HL-60/S4 (cell line): ENCODE measurements around the gene SLC35A2.

Experiments
- in situ Hi-C: fragments of 300-500 bp; cut with MboI; formaldehyde crosslinking; loops from 2 replicates; pipeline ENCODE4 v1.14.3; 2022; ENCODE audit warnings: low sequenced_read_pairs

Gene SLC35A2

DNA sequence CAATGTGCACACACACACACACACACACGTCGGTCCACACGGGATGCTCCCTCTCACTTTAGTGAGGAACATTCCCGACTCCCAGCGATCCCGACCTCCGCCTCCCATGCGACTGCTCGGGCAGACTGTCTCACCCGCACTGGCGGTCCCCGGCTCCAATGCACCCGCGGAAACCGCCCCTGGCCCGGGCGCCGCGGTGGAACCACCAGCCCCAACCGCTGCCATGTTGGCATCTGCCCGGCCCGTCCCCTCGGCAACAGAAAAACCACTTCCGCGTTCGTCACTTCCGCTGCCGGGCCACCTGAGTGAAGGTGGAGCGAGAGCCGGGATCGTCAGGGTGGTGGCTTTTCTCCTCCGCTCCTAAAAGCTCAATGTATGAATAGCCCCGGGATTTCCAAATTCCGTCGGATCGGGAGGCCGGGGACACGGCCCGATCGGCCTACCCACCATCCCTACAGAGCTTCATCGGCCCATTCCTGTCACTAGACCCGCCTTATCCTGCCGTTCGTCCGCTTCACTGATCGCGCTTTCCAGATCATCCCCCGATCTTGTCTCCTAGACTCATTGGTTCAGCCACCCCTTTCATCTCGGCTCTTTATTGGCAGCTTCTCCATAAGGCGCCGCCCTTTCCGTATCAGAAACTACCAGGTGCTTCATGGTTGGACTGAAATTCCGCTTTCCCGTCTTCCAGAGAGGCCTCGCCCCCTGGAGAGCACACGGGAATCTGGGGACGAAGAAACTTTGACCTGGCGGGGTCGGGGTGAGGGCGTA, at the start of gene SLC35A2:
TSS of gene SLC35A2 (minus strand) at position 235 of the 771 bp plus-strand sequence. CDS start at position 225, 10 bp downstream.
- in situ Hi-C loops: no loop called here

DNA sequence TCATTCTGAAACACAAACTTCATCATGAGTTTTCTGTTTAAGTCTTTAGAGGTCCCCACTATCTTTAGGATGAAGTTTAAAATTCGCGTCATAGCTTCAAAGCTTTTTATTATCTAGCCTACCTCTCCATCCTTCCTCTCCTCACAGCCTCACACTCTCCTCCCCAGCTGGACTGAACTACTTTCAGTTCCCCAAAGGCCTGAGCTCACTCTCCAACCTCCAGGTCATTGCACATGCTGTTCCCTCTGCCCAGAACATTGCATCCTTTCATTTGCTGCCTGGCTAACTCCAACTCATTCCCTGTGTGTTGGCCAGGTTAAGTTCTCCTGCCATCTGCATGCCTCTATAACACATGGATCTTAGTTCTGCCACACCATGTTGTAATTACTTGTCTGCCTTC, 48.8 kb upstream of the SLC35A2 start:
- in situ Hi-C loops: no loop called here

DNA sequence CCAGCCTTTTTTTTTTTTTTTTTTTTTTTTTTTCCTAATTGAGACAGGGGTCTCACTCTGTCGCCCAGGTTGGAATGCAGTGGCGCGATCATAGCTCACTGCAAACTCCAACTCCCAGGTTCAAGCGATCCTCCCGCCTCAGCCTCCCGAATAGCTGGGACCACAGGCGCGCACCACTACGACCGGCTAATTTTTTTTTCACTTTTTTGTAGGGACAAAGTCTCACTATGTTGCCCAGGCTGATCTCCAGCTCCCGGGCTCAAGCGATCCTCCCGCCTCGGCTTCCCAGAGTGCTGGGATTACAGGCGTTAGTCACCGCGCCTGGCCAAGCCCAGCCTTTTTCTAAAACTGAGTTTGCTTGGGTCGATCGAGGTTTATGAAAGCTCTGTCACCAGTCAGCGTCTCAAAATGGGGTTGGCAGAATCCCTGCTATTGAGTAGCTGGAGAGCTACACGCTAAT, 47.2 kb upstream of the SLC35A2 start:
- in situ Hi-C loops: no loop called here

- in situ Hi-C loops: no loop called here
Measured at GRCh38 chrX:48957827-48958634, 46.6 kb upstream of the SLC35A2 start.

DNA sequence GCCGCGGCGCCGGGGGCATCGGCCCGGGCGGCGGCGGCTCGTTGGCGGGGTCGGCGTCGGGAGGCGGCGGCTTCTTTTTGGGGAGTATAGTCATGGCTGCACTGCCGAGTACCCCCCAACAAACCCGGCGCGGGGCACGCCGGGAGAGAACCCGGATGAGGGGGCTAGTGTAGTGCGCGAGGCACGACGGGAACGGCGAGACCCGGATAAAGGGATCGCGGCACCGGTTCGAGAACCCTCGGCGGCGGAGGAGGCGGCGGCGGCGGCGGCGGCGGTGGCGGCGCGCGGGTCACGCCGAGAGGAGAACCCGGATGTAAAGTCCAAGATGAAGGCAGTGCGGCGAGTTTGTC, 46.0 kb upstream of the SLC35A2 start, which contains the start of gene OTUD5:
TSS of gene OTUD5 (minus strand) at position 131 of the 350 bp plus-strand sequence. CDS start at position 94, 37 bp downstream.
- in situ Hi-C loops: no loop called here

DNA sequence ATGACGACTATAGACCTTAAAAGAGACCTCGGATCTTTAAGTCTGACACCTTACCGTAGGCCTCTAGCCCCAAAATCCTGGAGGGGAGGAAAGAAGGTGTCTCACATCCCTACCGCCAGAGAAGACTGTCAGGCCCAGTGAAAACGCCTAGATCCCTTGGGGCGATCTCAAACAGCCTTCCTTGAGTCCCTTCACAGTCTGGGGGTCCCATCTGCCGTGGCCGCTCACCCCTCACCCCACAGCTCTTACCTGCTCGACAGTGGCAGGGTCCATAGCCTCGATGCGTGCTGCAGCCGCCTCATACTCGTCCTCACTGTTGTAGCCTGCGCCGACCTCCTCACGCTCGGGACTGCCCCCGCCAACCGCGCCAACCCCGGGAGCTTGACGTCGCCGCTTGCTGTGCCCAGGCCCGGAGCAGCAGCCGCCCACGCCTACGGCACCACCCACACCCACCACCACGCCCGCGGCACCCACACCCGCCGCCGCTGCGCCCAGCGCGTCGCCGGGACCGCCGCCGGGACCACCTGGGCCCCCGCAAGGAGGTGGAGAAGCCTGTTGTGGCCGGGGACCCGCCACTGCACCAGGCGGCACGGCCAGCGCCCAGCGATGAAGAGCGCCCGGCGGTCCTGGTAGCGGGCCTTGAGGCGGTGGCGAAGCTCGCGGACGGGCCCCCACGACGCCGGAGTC, 45.4 kb upstream of the SLC35A2 start:
- in situ Hi-C loops: no loop called here

DNA sequence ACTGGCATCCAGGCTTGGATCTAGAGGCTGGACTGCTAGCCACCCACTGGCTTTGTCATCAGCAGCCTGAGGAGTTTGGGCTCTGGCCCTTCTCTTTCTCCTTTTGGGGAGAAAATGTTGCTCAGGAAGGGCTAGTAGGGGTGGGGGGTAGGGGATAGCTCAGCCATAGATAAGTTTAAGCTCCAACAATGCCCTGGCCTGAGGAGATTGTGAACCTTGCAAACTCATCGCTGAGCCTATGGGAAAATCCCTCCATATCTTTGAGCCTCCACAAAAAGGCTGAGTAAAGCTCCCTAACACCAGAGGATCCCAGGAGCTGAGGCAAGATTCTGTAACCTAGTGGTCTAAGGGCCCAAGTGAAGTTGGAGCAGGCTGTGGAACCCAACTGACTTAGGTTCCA, 37.1 kb upstream of the SLC35A2 start:
- in situ Hi-C loops: loop anchor here (10.0 kb wide), 1 partner anchor 294 kb away; no protein-coding TSS in a partner anchor

DNA sequence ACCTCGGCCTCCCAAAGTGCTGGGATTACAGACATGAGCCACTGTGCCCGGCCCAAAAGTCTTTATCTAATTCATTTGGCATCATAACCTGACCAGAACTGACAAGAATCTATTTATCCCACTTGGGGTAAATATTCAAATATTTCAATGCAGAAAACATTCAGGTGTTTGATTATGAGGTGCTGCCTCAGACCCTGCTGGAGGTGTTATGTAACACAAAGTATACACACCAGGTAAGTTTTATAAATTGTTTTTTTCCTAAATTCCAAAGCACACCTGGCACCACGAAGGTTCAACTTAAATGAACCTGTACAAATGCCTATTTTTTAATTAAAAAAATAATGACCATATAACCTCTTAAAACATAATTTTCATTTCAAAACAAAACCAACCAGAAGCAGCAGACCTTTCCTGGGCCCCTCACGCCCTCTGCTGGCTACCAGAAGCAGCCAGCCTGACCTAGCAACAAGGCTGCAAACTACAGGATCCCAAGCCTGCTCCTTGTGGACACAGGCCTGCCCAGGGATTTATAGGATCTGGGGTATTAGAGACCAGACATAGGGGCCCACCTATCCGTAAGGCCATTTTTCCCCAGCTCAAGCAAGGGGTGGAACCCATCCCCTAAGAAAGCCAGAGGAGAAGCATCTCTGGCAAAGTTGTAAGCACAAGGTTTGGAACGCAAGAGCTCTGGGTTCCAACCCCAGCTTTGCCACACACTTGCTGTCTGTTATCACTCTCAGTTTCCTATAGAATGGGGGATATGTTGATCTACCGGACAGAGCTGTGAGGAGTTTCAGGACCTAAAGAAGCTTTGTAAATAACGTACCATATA, 34.3 kb upstream of the SLC35A2 start:
- in situ Hi-C loops: loop anchor here (10.0 kb wide), 1 partner anchor 291 kb away; no protein-coding TSS in a partner anchor

DNA sequence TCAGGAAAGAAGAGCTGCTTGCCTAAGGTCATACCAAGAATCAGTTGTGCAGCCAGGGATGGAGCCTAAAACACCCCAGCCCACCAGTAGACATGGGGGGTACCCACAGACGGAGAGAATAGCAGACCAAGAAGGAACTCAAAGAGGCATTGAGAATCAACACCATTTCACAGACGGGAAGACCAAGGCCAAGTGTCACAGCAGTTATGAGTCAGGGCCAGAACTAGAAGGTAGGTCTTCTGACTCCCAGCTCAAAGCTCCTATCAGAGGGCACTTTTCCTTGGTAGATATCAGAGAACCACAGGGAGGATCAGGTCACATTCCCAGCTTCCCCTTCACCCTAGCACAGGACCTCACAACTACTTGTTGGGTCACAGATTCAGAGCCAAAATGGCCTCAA, 31.4 kb upstream of the SLC35A2 start:
- in situ Hi-C loops: loop anchor here (10.0 kb wide), 1 partner anchor 288 kb away; no protein-coding TSS in a partner anchor

GRCh38 chrX:48940404-48940955, 29.0 kb upstream of the SLC35A2 start:
- in situ Hi-C loops: loop anchor here (10.0 kb wide), 1 partner anchor 286 kb away; no protein-coding TSS in a partner anchor

DNA sequence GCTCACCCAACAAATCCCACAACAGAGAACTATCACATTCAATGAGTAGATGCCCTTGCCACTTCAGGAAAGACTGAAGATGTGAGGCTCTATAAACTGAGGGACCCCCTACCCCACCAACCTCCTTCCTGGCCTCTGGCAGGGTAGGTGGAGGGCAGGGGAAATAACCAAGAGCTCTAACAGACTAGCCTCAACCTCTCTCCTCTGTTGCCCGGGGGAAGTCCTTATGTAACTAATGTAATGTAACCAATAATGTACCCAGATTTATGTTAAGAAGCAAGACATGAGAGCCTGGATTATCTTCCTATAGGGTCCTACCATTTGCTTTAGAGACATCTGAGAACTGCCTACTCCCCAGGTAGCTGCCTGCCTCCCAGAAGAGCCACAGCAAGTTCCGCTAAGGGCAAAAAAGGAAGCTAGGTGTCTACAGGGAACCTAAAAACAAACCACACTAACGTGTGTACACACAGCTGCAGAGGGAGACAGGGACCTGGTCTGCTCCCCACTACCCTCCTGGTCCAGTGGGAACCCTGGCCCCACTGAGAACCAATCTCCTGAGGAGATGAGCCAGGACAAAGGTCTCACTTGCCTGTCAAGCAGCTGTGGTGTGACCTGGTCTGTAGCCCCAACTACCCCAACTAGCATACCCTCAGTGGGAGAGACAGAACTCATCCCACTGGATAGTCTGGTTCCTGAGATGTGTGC, 28.2 kb upstream of the SLC35A2 start:
- in situ Hi-C loops: loop anchor here (10.0 kb wide), 1 partner anchor 285 kb away; no protein-coding TSS in a partner anchor

DNA sequence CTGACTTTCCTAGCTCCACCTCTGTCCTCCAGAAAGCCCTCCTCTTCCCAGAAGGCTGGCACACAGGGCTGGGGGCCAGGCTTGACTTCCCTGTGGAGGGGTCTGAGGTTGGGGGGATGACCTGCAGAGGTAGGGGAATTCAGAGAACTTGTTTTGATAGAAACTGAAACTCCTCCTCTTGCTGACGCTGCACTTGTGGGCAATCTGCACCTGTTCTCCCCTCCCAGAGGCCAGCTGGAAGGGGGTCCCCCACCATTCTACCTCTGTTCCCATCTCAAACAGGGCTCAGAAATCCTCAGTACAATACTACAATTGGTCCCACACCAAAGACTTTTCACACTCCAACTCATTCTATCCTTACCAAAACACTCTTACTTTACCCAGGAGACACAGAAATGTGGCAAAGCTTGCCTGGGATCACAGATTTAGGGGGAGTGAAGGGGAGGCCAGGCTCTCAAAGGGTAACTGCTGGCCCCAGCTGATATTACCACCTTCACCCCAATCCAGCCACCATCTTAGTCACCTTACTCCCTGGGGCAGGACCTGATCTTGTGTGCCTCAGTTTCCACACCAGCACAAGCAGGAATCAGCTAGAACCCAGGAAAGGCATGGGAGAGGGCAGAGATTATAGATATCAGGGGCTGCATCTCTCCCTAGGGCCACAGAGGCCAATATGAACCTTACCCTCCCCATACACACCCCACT, 27.4 kb upstream of the SLC35A2 start:
- in situ Hi-C loops: no loop called here

- in situ Hi-C loops: no loop called here
Measured at GRCh38 chrX:48937054-48937907, 25.8 kb upstream of the SLC35A2 start.

GRCh38 chrX:48936429-48937053, 25.1 kb upstream of the SLC35A2 start:
- in situ Hi-C loops: no loop called here

GRCh38 chrX:48935301-48935670, 23.8 kb upstream of the SLC35A2 start:
- in situ Hi-C loops: no loop called here

DNA sequence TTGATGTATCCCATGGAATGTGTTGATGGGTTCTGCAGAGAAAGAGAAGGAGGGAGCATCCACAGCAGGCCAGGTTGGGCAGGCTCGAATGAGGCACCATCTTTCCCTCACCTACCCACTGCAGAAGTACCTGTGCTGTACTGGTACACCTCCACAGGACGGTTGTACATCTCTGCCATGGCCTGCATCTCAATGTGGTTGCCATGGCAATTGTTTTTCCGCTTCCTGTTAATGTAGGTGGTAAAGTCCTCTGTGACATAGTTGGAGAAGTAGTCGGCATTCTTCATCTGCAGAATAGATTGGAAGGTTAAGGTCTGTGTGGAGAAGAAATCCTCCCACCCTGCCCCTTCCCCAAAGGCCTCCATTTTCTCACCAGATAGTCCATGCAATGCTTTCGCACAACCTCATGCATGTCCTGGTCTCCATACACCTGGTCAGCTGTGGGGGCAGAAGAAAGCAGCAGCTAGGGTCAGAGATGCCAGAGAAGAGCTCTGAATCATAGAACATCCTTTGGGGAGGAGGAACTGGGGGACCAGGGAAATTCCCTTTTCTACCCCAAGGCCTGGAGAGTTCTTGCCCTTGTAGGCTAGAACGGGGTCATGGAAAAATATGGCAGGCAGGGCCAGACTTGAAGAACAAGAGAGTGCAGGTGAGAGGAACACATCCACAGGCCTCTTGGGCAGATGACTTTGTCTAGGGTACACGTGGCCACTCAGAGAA, 23.3 kb upstream of the SLC35A2 start:
- in situ Hi-C loops: no loop called here

GRCh38 chrX:48933757-48934156, 22.3 kb upstream of the SLC35A2 start:
- in situ Hi-C loops: no loop called here
